NCI-H82 treated with DMSO at 0.1 percent for 48 hours (cell line): ENCODE results near the gene ROBO4.

Experiments
- DNase-seq: peaks from one replicate; lab custom pipeline; 2025; ENCODE audit not compliant: unreplicated experiment; lab: John Stamatoyannopoulos, UW

Gene ROBO4

GRCh38 chr11:124875401-124875800 is 22.3 kb downstream of the ROBO4 start:
- no peak for DNase-seq

DNA sequence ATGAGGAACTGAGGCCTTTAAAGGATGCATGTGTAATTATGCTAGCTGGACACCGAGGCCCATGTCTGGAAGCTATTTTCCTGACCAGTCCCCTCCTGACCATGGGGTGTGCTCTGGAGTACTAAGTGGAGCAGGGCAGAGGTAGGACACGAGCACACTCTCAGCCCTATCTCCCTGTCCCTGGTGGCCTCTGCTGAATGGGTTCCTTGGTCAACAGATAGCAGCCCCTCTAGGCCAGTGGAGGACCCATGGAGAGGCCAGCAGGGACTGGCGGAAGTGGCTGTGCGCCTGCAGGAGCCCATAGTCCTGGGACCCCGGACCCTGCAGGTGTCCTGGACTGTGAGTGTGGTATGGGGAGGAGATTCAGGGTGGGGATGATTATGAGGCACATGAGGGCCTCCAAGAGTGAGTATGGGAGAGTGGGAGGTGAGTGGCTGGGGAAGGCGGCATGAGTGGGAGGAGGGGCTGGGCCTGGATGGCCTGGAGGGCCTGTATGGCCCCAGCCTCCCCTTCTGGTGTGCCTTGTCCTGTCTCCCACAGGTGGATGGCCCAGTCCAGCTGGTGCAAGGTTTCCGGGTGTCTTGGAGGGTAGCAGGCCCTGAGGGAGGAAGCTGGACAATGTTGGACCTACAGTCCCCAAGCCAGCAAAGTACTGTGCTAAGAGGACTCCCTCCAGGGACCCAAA is 23.0 kb downstream of the ROBO4 start:
- no peak for DNase-seq

GRCh38 chr11:124873951-124874350 is 23.7 kb downstream of the ROBO4 start:
- no peak for DNase-seq

DNA sequence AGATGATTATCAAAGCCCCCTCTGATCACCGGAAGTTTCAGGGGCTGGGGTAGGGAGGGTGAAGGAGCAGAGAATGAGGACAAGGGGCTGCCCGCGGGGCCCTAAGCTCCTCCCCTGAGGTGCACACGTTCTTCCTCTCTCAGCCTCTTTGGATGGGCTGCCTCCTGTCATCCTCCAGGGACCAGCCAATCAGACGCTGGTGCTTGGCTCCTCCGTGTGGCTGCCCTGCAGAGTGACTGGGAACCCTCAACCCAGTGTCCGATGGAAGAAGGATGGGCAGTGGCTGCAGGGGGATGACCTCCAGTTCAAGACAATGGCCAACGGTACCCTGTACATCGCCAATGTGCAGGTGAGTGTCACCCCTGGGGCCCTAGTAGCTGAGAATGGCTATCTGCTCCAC is 24.9 kb downstream of the ROBO4 start:
- no peak for DNase-seq

DNA sequence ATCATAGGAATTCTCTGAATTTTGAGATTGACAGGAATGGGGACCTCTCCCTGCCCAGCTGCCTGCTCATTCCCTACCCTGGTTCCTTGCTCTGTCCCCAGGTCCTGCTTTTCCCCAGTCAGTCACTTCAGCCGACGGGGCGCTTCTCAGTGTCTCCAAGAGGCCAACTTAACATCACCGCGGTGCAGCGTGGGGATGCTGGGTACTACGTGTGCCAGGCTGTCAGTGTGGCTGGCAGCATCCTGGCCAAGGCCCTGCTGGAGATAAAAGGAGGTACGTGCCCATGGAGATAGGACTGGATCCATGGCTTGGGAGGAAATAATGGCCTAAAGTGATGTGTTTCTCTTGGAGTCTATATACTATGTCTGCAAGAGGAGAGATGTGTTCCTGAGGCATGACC is 25.4 kb downstream of the ROBO4 start:
- no peak for DNase-seq

- no peak for DNase-seq
Measured at GRCh38 chr11:124870430-124870829, 27.2 kb downstream of the ROBO4 start.

DNA sequence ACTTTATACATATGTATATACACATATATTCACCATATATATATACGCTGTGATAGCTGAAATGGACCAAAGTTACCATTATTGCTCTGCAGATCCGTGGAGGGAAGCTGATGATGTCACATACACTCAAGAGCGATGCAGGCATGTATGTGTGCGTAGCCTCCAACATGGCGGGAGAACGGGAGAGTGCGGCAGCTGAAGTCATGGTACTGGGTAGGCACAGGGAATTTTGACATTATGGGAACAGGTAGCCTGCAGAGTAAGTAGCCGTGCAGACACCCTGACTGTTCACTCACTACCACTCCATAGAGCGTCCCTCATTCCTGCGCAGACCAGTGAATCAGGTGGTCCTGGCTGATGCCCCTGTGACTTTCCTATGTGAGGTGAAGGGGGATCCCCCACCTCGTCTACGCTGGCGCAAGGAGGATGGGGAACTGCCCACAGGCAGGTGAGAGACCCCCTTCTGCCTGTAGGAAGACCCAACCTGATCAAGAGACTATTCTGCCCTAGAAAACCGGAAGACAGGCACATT is 27.7 kb downstream of the ROBO4 start:
- no peak for DNase-seq

DNA sequence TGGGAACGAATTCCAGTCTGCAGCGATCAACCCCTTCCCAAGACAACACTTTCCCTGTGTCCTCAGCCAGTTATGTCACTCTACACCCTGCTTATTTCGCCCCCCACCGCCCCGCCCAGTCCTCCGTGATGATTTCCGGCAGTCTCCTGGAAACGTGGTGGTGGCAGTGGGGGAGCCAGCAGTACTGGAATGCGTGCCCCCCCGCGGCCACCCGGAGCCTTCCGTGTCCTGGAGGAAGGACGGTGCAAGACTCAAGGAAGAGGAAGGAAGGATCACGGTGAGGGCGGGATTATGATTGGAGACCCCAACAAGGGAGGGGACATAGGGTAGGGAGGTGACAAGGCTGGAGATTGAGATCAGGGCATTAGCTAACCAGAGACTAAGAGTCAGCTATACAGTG is 28.3 kb downstream of the ROBO4 start:
- DNase-seq: no peak

DNA sequence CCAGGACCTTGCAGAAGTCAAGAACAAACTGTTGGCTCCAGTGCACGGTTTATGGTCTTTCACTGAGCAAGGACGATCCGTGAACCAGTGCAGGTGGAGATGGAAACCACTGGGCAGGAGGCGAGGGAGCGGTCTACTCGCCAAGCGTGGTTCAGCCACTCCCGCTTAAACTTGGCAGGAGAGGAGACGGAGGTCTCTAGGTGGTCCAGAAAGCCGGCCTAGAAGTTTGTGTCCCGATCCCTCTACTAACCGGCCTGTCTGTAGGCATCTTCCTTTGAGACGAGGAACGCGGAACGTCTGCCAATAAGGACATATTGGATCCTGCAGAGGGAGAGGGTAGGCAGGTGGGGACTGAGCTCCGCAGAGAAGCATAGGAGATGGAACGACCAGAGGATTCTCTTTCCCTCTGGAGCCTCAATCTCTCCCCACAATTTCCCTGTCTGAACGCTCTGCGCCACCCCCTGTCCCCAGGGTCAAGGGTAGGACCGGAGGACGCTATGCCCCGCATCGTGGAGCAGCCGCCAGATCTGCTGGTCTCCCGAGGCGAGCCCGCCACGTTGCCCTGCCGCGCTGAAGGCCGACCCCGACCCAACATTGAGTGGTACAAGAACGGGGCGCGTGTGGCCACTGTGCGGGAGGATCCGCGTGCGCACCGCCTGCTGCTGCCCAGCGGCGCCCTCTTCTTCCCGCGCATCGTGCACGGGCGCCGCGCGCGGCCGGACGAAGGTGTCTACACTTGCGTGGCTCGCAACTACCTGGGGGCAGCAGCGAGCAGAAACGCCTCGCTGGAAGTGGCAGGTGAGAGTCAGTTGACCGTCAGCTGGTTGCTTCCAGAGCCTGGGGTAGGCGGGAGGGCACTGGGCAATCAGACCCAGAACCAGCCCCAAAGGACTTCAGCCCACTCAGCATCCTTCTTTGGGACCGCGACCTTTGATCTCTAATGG is 29.1 kb downstream of the ROBO4 start:
- DNase-seq: no peak

- no peak for DNase-seq
Measured at GRCh38 chr11:124867700-124868099, 30.0 kb downstream of the ROBO4 start.

DNA sequence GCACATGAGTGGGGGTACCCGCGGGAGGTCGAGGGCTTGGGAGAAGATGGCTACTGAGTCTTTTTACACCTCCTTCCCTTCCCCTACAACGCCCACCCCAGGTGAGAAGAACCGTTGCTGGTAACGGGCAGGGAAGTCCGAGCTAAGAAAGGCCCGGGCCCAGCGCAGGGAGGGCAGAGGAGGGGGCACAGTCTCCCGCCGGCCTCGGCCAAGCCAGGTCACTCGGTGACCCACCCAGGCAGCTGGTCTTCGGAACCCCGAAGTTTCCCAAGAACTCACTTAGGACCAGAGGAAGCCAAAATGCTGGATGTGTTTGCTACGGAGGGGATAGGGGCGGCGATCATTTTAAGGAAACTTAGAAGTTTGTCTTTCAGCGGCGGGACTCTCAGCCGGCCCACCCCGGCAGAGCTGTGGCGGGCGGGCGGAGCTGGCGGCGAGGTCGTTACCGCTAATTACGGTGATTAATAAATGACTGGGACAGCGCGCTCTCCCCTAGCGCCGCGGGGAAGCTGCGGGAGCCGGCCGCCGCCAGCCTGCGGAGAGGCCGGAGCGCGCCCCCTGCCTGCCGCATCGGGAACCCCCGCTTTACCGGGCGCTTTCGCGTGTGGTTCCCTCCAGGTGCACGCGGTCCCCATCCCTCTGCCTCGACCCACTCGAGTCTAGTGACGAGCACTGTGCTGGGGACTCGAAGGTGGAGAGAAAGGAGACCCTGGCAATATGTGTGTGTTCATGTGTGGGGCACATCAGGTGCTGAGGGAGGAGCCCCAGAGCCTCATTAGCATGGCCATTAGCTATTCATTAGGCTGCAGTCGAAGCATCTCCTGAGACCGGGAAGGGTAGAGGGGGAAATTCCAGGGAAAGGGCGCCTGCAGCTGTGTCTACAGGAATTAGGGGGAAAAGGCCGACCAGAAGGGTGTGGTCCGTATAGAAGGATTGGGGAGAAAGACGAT is 31.5 kb downstream of the ROBO4 start:
- DNase-seq: no peak

GRCh38 chr11:124865181-124865901 is 32.3 kb downstream of the ROBO4 start, which contains the start of gene ROBO3:
Gene ROBO3, plus strand, starts transcription at chr11:124865432. Its CDS starts 146 bp downstream, at chr11:124865578.
- peak; percentile 13 for DNase-seq

- no peak for DNase-seq
Measured at GRCh38 chr11:124864892-124865180, 32.8 kb downstream of the ROBO4 start.

DNA sequence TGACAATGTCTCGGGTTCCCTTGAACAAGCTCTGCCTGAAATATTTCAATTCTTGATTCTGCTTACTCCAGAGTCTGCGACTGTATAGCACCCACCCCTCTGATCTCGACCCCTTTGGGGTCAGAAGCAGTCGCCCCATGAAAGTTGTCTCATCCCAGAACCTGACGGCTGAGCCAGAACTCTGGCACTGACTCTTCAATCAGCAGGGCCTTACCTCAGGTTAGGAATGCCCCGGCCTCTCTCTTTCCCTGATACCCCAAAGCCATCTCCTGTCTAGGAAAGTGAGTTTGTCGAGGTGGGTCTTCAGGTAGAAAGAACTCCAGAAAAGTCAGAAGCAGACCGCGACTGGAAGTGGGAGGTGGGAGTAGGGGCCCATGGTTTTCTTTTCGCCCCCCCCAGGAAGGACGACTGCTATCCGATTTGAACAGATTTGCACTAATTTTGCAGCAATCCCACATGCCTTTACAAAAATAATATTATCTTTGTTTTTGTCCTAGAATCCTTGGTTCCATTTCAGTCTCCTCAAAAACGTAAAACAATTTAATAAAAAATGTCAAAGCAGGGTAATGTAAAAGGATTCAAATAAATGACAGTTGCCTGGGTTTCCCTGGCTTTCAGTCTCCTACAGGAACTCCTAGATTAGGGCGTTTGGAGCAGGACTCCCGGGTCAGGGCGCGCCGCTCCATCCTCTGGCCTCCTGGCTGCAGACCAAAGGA is 33.3 kb downstream of the ROBO4 start:
- DNase-seq: no peak

GRCh38 chr11:124863826-124864165 is 33.9 kb downstream of the ROBO4 start:
- DNase-seq: no peak

DNA sequence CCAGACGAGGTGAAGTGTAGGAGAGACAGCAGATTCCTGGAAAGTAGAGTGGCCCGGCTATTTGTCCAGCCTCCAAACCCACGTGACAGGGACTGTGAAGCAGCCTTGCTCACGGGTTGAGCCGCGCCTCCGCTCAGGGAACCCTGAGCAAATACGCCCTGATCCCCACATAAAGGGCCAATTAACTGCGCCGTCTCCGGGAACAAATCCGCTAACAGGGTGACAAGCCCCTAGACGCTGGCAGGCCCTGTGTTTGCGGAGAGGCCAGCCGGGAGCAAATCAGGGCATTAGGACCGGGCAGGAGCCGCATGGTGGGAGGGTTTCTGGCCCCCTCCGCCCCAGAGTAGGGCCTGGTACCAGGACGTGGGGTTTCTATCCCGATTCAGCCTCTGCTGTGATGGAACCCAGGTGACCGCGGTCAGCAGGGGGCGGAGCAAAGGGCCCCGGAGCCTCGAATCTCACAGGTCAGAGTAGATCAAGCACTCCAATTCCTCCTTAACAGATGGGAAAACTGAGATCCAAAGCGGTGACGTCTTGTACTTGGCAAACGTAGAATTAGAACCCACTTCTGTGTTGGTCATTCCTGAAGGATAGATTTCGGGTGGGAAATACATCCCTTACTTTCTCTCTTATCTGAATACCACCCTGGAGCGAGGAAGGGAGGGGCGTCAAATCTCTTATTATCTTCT is 34.4 kb downstream of the ROBO4 start:
- peak; percentile 32 for DNase-seq

GRCh38 chr11:124861670-124862069 is 36.0 kb downstream of the ROBO4 start:
- no peak for DNase-seq

DNA sequence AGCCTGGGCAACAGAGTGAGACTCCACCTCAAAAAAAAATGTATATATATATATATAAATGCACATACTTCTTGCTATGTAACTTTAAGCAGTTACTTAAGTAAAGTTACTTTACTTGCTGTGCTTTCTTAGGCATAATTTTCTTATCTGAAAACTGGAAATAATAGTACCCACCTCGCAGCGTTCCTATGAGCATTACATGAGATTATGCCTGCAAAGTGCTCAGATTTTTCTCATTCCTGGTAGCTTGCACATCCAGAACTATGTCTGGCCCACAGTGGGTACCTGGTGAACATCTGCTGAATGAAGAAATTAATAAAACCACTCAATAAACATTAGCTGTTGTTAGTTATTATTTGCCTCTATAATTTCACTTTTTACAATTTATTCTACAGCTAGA is 38.5 kb downstream of the ROBO4 start:
- no peak for DNase-seq

GRCh38 chr11:124846070-124846673 is 51.5 kb downstream of the ROBO4 start:
- DNase-seq: no peak
